Activated CD8-positive, alpha-beta memory T cell treated with anti-CD3 and anti-CD28 coated beads for 1 hour (primary cell): ENCODE data around the gene TRAP1.

Experiments used
- DNase-seq, 2 donors: peaks; one replicate each; pipeline ENCODE4 v3.0.0-alpha.2; 2020; ENCODE audit warnings: low read depth in 1 of 2; ENCODE audit errors: extremely low read depth in 1 of 2

Gene TRAP1

DNA sequence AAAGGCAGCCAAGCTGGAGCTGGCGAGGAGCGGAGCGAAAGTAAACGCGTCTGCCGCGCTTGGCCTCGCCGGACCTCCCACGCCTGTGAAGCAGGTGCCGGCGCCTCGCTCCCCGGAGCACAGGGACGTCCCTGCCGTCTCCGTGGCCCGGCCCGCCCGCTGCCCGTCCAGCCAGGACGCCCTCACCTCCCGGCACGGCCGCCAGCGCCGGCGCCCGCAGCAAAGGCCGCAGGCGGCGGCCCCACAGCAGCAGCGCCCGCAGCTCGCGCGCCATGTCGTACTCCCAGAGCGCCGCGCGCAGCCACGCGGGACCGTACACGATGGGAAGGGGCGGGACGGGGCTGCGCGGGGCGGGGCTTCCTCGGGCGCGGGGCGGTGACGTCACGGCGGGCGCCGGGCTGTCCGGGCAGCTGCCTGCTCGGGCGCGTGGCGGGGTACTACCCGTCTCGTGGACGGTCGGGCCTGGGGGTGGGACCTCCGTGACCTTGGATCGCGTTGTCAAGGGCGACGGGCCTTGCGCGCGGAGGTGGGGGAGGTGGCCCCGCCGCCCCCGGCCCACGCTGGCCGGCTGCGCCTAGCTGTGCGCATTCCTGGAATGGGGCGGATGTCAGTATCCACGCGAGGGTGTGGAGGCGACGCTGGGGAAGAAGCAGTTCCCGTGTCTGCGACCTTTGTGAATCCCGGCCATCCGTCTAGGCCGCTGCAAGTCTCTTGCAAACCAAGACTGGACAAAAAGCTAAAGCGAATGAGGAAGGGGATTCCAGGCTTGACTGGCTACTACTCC is at the start of gene TRAP1:
TRAP1 (minus strand) TSS at position 290 of the 784 bp plus-strand sequence; CDS start at position 274, 16 bp downstream.
- DNase-seq = peak; percentile 68 to 93

DNA sequence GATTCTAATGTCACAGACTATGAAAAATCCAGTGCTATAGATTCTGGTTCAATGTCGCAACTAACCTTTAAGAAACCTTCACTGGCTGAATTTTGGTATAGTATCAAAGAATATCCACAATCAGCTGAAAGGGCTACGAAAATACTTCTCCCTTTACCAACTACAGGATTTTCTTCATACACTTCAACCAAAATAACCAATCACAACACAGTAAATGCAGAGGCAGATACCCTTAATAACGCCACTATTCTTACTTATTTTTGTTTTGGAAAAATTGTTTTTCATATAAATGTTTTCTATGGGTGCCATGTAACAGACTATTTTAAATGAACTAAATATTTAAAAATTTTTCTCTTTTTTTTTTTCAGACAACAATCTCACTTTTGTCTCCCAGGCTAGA is 48.9 kb upstream of the TRAP1 start:
- DNase-seq = no peak

DNA sequence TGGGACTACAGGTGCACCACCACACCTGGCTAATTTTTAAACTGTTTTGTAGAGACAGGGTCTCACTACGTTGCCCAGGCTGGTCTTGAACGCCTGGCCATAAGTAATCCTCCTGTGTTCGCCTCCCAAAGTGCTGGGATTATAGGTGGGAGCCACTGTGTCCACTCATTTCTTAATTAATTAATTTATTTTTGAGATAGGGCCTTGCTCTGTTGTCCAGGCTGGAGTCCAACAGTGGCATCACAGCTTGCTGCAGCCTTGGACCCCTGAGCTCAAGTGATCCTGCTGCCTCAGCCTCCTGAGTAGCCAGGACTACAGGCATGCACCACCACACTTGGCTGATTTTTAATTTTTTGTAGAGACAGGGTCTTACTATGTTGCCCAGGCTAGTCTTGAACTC is 47.1 kb upstream of the TRAP1 start:
- DNase-seq = no peak

DNA sequence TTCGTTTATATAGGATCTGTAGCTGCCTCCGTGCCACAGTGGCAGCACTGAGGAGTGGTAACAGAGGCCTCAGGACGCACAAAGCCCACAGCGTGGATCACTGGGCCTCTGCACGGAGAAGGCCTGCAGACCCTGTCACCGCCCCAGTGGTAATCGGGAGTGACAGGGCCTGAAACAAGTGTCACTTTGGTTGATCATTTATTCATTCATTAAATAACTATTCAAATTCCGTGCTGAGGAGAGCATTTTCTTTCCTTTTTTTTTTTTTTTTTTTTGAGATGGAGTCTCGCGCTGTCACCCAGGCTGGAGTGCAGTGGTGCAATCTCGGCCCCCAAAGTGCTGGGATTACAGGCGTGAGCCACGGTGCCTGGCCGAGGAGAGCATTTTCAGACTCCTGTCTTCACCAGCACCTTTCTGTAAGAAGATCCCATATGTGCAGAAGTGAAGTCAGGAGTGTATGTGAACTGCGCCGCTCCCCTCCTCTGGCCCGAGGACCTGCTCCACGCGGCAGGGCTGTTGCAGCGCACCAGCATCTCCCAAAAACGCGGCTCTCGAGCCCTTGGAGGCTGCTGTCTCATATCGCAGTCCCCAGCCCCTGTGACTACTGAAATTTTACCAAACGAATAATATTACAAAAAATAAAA is 44.9 kb upstream of the TRAP1 start:
- DNase-seq = no peak

DNA sequence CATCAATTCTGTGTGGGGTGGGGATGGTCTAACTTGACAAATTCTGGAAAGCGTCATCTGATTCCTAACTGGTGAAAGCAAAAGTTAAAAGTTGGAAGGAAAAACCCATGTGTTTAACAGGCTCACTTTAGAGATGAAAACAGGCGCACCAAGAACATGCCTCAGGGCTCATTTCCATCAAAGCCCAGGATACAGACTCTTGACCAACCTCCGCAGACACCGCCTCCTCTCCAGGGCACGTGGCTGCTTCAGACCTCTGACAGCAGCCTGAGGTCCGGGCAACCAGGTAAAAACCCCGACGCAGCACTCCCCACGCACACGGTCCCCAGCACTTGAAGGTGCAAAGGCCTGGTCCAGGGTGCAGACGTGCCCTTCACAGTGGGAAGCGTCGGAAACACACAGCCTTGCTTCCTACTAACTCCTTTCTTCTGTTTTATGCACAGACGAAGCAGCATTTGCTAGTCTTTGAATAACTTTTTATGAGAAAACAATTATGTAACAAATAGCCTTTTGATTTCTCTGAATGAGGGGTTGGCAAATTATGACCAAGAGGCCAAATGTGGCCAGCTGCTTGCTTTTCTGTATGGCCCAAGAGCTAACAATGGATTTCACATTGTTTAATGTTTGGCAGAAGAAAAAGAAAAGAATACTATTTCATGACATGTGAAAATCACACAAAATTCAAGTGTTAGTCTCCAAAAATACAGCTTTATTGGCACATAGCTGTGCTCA is 44.2 kb upstream of the TRAP1 start:
- DNase-seq = no peak

DNA sequence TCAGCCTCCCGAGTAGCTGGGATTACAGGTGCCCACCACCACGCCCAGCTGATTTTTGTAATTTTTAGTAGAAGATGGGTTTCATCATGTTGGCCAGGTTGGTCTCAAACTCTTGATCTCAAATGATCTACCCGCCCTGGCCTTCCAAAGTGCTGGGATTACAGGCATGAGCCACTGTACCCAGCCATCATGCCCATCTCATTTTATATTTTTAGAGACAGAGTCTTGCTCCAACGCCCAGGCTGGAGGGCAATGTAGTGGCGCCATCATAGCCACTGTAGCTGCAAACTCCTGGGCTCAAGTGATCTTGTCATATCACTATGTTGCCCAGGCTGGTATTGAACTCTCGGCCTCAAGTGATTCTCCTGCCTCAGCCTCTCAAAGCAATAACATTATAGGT is 43.2 kb upstream of the TRAP1 start:
- no peak for DNase-seq

DNA sequence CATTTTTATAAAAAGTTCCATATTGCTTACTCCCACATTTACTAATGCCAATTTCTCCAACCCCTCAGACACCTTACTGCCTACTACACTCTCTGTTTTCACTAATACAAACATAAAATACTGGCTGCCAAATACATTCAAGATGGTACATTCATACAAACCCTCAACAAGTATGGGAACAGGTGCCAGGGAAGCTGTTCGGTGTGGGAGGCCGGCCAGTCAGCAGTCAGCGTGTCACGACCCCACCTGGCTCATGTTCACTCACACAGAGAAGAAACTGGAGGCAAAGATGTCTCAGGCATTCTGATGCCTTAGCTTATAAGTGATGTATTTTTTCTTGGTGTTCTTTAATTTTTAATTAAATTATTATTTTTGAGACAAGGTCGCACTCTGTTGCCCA is 42.4 kb upstream of the TRAP1 start:
- no peak for DNase-seq

DNA sequence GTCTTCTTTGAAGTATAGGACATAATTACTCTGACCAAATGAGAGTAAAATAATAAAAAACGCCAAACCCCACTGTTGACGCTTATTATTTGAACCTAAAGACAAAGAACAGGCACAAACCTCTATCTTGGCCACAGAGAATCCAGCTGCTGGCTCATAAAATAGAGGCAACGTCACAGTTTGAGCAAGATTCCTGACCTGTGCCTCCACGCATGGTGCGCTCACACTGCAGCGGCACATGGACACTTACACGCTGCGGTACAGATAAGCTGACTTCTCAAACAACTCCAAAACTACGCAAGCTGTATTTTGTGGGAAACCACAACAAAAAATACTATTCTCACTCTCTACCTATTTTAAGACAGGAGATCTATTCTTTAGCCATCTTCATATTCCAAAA is 38.8 kb upstream of the TRAP1 start:
- DNase-seq = no peak

DNA sequence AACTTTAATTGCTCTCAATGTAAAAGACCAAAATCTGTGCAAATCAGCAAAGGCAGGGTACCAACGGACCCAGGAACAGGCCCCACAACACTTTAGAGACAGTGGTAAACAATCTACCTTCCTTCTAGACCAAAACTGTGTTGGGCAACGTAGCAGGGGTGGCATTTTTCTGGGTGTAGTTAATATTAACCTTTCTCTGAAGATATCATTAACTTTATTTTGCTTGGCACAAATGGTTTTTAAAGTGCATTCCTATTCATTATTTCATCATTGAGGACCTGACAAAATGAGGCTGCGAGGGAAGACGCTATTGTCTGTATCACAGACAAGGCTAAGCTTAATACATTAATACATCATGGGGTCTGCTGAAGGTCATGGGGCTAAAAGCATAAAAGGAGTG is 37.9 kb upstream of the TRAP1 start:
- DNase-seq = no peak

DNA sequence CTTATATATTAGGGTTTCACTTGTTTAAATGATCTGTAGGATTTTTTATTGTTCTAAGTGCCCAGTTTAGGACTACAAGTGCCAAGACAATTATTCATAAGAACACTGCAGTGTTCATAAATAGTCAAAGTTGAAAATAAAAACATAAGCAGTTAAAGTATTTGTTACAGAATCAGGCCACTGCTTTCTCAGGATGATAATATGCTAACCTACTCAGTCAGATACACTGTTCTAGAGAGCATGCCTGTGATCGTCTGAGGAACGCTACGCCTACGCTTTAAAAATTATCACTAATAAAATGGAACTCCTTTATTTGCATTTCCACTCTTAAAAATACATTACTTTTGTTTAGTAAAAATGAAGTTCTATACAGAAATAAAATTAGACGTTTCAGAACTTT is 37.4 kb upstream of the TRAP1 start:
- no peak for DNase-seq

DNA sequence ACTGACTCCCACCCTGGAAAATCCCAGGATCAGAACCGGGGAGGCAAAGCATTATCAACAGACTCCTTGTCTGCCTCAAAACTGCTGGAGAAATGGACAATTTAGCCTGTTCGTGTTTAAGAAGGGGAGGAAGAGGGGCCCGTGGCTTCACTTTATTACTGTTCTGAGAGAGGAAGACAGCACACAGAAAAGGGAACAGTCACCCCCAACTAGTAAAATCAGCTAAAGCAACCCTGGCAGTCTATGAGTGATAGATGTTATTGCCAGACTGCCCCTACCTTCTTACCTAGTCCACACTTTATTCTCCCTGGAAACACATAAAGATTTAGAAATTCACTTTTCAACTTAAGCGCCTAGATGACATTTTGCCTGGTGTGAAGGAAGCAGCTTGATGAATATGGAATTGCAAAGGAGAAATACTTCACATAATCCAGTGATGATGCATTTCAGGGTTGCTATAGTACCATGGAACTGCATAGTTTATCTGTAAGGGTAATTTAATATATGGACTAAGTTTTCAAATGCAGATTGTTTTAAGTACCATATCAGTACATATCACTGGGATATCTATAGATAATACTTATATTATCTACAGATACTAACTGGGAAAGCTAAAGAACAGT is 36.9 kb upstream of the TRAP1 start:
- no peak for DNase-seq

DNA sequence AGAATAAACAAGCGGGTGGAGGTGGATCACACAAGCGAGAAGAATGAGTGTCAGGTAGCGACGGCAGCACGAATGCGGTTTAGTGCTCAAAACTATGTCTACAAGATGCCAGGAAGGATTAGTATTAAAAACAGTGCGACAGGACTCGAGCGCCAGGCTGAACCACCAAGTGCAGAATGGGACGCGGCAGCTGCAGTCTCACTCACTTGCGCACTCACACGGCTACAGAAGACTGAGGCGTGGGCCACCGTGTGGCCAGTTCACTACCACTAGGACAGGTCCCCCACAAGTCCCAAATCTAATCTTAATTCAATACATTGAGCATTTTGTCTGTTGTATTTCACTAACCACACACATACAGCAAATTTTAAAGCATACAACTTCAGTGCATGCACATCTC is 35.7 kb upstream of the TRAP1 start:
- no peak for DNase-seq

DNA sequence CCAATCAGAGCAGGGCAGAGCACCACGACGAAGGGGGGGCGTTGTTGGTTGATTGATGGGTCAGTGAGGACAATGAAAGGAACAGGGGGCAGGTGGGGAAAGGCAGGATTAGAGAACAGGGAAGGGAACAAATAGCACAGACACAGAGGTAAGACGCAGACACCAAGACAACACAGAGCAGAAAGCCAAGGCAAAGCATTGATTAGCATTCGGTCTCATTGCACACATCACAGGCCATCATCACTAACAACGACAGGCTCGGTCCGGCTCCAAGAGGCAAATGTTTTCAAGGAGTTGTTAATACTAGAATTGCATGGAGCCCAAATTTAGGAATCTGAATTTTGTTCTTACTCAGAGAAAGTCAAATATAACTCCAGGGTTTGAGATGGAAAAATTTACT is 34.6 kb upstream of the TRAP1 start:
- no peak for DNase-seq

DNA sequence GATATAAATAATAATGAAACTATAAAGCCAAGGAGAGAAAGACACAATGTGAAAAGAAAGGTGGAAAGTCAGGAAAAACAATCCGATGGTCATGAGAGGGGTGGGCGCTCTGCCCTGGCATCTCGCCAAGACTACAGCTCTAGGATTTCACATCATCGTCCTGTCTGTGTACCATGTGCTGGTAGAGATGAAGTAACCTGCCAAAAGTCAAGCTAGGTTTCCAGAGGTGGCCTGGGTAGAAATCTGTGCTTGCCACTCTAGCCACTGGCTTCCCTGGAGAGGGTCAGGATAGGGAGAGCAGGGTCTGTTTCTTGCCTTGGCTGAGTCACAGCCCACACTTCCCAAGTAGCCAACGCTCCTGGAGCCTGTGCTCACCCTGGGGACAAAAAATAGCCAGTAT is 31.0 kb upstream of the TRAP1 start:
- DNase-seq = no peak

DNA sequence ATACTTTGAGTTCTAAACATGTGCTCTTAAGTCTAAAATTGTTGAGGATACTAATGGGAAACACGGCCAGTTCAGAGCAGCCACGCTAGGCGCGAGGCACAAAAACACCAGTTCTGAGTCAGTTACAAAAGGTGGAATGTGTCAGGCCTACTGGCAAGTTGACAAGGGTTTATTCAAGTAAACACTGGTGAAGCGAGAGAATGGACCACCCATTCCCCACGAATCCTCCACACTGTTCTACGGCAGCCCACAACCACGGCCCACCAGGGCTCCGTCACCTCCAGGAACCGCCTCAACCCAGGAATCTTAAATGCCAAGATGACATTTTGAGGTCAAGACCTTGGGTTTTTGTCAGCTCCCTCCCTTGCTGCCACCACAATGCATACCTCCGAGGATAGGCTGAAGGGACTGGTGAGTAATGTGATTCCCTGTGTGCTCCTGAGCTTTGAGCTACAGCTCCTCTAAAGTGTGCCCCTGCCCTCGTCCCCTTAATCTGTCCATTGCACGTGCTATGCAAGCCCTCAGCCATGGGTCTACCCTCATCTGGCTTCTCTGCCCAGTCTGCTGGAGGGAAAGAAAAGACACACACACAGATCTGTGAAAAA is 28.5 kb upstream of the TRAP1 start:
- DNase-seq = no peak

DNA sequence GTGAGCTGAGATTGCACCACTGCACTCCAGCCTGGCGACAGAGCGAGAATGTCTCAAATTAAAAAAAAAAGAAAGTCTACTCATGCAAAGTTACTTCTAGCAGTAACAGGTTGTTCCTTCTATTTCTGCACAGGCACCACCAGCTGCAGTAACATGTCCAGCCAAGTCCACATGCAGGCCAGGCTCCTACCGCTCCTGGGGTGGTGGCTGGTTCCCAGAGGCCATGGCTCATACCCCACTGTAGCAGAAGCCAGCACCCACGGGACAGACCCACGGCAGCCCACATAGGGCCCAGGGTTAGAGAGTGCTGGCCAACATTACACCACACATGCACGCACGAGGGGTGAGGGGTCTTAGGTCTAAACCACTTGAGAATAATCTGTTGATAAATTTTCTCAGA is 26.7 kb upstream of the TRAP1 start:
- no peak for DNase-seq

DNA sequence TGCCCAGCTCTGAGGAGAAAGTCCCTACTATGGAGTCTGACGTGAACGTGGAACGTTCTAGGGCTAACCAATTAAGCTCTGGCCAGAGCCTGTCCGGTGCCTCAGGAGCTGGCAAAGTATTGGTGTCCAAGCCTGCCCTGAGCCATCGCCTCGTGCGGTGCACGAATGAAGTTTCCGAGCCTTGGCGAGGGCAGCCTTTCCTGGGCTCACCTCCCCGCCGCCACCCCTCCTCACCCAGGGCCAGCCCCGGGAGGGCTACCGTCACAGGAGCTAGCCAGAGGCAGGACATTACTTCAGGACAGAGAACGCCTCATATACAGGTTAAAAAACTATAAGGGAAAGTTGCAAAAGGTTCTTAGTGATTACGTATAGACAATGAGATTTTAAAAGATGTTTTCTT is 23.6 kb upstream of the TRAP1 start:
- no peak for DNase-seq

DNA sequence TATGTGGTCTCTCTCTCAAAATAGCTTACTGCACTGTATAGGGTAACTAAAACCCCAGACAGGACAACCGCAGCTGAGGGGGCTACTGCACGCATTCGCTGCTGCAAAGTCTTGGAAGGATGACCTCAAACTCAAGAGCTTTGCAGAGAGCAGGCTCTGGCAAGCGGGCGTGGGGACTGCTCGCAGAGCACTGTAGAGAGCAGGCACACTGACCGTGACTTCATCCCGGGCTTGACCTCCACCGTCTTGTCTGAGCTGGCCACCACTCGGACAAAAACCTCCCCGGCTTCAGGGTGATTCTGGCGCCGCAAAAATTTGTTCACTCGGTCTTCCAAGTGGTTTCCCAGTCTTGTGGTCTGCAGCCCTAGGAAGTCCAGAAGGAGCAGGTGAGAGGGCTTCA is 22.9 kb upstream of the TRAP1 start:
- no peak for DNase-seq

DNA sequence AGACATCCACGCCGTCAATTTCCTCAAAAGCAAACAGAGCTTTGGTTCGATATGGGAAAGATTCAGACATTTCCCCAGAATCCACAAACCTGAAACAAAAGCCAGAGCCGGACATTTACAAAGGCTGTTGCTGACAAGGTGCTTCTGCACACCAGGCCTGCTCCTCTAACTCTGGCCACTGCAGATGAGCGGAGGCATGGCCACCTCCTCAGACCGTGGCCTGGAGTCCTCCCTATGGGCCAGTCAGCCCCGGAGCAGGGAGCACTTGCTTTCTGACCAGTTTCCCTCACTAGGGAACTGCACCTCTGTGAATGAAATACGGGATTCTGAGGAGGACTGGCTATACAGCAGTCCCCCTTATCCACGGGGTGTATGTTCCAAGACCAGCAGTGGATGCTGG is 22.3 kb upstream of the TRAP1 start:
- DNase-seq = no peak

DNA sequence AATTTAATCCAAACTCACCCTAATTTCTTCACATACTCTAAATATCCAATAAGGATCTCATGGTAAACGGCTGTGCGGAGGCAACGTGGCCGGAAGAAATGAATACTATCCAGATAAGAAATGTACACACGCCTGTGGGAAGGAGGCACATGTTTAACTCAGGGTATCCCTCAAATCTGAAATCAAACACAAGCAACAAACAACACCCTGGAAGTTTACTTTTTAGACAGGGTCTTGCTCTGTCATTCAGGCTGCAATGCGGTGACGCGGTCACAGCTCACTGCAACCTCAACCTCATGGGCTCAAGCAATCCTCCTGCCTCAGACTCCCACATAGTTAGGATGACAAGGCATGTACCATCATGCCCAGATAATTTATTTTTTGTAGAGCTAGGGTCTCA is 21.2 kb upstream of the TRAP1 start:
- DNase-seq = no peak

DNA sequence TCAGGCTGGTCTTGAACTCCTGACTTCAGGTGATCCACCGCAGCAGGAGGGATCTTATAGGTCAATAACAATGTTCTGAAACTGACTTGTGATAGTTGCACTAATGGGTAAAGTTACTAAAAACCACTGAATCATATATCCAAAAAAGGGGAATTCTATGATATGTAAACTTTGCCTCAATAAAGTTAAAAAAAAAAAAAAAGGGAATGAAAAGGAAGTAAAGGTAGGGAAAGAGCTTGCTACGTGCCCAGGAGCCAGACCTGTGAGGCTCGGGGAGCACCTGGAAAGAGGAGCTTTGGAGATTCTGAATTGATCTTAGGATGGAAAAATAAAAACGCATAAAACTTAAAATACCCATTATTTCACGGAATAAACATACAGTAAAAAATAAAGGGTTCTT is 20.8 kb upstream of the TRAP1 start:
- DNase-seq = no peak
